CD14-positive monocyte (primary cell): ENCODE measurements around the gene CCDC102B. TPM values are rescaled to one million over a fixed set of nuclear protein-coding genes. Genes with fewer than 3 reads are reported as not detected.

Experiments used
- DNase-seq, 3 donors: peaks; one replicate each; pipeline ENCODE4 v3.0.0-alpha.2; 2011 to 2022
- H2AFZ ChIP-seq: 2 replicates; pipeline ENCODE4 v1.6.0; 2012; ENCODE audit warnings: mild to moderate bottlenecking, low read depth, low read length, inconsistent platforms; ENCODE audit not compliant: insufficient read depth, poor library complexity, severe bottlenecking
- H3K27ac ChIP-seq, 2 donors: 1 replicate in 1 of 2; 2 replicates in 1 of 2; pipeline ENCODE4 v1.5.1; 2012 to 2013; ENCODE audit warnings: low read length in 2 of 2, control low read depth in 1 of 2, inconsistent platforms in 1 of 2, low read depth in 1 of 2, mild to moderate bottlenecking in 1 of 2
- H3K27me3 ChIP-seq, 2 donors: one replicate each; pipeline versions ENCODE4 v1.6.0 to v1.6.1; 2011 to 2013; ENCODE audit warnings: low read length in 2 of 2; ENCODE audit not compliant: control insufficient read depth in 2 of 2, insufficient read depth in 2 of 2
- H3K36me3 ChIP-seq, 2 donors: replicated peaks in 1 of 2; 1 replicate in 1 of 2; 2 replicates in 1 of 2; pipeline versions ENCODE4 v1.5.1 to v1.6.1; 2012 to 2013; ENCODE audit warnings: low read length in 2 of 2, control low read depth in 1 of 2, inconsistent platforms in 1 of 2, mild to moderate bottlenecking in 1 of 2; ENCODE audit not compliant: insufficient read depth in 2 of 2, control insufficient read depth in 1 of 2
- H3K4me1 ChIP-seq, 2 donors: 1 replicate in 1 of 2; 2 replicates in 1 of 2; pipeline versions ENCODE4 v1.5.1 to v1.6.1; 2012 to 2013; ENCODE audit warnings: low read length in 2 of 2, control low read depth in 1 of 2, inconsistent platforms in 1 of 2, mild to moderate bottlenecking in 1 of 2, moderate library complexity in 1 of 2; ENCODE audit not compliant: insufficient read depth in 2 of 2, control insufficient read depth in 1 of 2
- H3K4me2 ChIP-seq: replicated peaks from 2 replicates; pipeline ENCODE3; 2012; ENCODE audit warnings: low read length, moderate library complexity, mild to moderate bottlenecking; ENCODE audit not compliant: poor library complexity, severe bottlenecking; ENCODE audit errors: extremely low read depth
- H3K4me3 ChIP-seq, 3 experiments: fragments of 200-600 bp in 1 of 3; sonication (generic) in 1 of 3; replicated peaks in 1 of 3; 1 replicate in 2 of 3; 2 replicates in 1 of 3; pipeline ENCODE4 v1.5.1; 2011 to 2013; ENCODE audit warnings: low read length in 3 of 3, mild to moderate bottlenecking in 3 of 3, control low read depth in 2 of 3, low read depth in 2 of 3, inconsistent platforms in 1 of 3, moderate library complexity in 1 of 3
- H3K79me2 ChIP-seq: 2 replicates; pipeline ENCODE4 v1.6.0; 2012; ENCODE audit warnings: mild to moderate bottlenecking, control low read depth, inconsistent platforms, low read length, moderate library complexity; ENCODE audit not compliant: insufficient read depth
- H3K9ac ChIP-seq: 2 replicates; pipeline ENCODE4 v1.6.0; 2017; ENCODE audit warnings: low read length, mild to moderate bottlenecking; ENCODE audit not compliant: insufficient read depth, poor library complexity, severe bottlenecking
- H3K9me3 ChIP-seq, 2 donors: replicated peaks in 1 of 2; 1 replicate in 1 of 2; 2 replicates in 1 of 2; pipeline versions ENCODE4 v1.5.1 to v1.6.1; 2012 to 2013; ENCODE audit warnings: low read length in 2 of 2, control low read depth in 1 of 2; ENCODE audit not compliant: control insufficient read depth in 1 of 2, insufficient read depth in 1 of 2
- H4K20me1 ChIP-seq: 2 replicates; pipeline ENCODE4 v1.6.0; 2012; ENCODE audit warnings: mild to moderate bottlenecking, low read length, control low read depth, moderate library complexity; ENCODE audit not compliant: insufficient read depth
- H3K27ac Mint-ChIP-seq, 7 donors: one replicate each; pipeline ENCODE4 v1.8.0; 2020; ENCODE audit warnings: mild to moderate bottlenecking in 7 of 7, mixed read lengths in 7 of 7, moderate library complexity in 6 of 7, inconsistent platforms in 2 of 7
- H3K27me3 Mint-ChIP-seq, 3 donors: one replicate each; pipeline ENCODE4 v1.8.0; 2021 to 2022; ENCODE audit warnings: low read depth in 3 of 3, mild to moderate bottlenecking in 3 of 3, mixed read lengths in 3 of 3, moderate library complexity in 3 of 3, inconsistent platforms in 1 of 3
- H3K36me3 Mint-ChIP-seq, 2 donors: one replicate each; pipeline ENCODE4 v1.8.0; 2020; ENCODE audit warnings: mixed read lengths in 2 of 2, inconsistent platforms in 1 of 2, mild to moderate bottlenecking in 1 of 2
- H3K4me1 Mint-ChIP-seq: one replicate; pipeline ENCODE4 v1.8.0; 2020; ENCODE audit warnings: mild to moderate bottlenecking, mixed read lengths
- H3K4me3 Mint-ChIP-seq, 2 donors: one replicate each; pipeline ENCODE4 v1.8.0; 2020; ENCODE audit warnings: mild to moderate bottlenecking in 2 of 2, mixed read lengths in 2 of 2, moderate library complexity in 1 of 2
- H3K9me3 Mint-ChIP-seq, 7 donors: one replicate each; pipeline ENCODE4 v1.8.0; 2020 to 2022; ENCODE audit warnings: mixed read lengths in 7 of 7, mild to moderate bottlenecking in 6 of 7, moderate library complexity in 6 of 7, inconsistent platforms in 2 of 7
- WGBS: methylation state at CpG from one replicate; pipeline ENCODE4 v1.1.5; 2013; ENCODE audit warnings: missing lambda C conversion rate; ENCODE audit not compliant: insufficient coverage; 5-methylcytosine and 5-hydroxymethylcytosine counted together
- intact Hi-C, 2 donors: fragments of 100-400 bp; cut with micrococcal nuclease; formaldehyde crosslinking; loops; one replicate each; pipeline versions ENCODE4 v1.15.0 to v1.15.1; 2023
- polyA plus RNA-seq, 3 donors: library from polyadenylated mRNA; depleted of rRNA in 1 of 3; unstranded in 2 of 3; stranded (reverse) in 1 of 3; fragments of 300-500 nt in 2 of 3; fragments of >200 nt in 1 of 3; fragmentation: Illumina TruSeq in 2 of 3; gene quantifications; 1 replicate in 2 of 3; 2 replicates in 1 of 3; pipeline ENCODE4 v1.2.3, GENCODE V29; 2012 to 2021
- TF ChIP-seq, protein P1 (sequence below): fragments of 200-600 bp; IDR thresholded peaks from one replicate; pipeline ENCODE4 v1.8.0; 2022; ENCODE audit warnings: antibody characterized with exemption, mild to moderate bottlenecking

Gene CCDC102B
- polyA plus RNA-seq, 3 donors, result 0.34 to 1.4 TPM; not detected in 1

DNA sequence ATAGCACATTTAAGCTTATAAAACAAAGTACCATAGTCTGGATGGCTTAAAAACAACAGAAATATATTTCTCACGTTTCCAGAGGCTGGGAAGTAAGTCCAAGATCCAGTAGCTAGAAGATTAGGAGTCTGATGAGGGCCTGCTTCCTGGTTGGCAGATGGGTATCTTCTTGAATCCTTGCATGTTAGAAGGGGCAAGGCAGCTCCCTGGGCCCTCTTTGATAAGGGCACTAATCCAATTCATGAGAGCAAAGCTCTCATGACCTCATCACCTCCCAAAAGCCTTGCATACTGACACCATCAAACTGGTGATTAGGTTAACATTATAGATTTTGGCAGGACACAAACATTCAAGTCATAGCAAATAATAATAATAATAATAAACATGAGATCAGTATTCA, 146.4 kb downstream of the CCDC102B start:
- Histone ChIP-seq H3K4me1 (no peaks in the 10 kb centered on the region), H3K79me2 (no peaks in the 10 kb centered on the region), H3K36me3 (no peaks in the 10 kb centered on the region), H3K27me3 (no peaks in the 10 kb centered on the region), H3K4me2 (no peak overlapping the region), H2AFZ (no peak overlapping the region), H4K20me1 (no peaks in the 10 kb centered on the region), H3K9ac (no peak overlapping the region), H3K4me3 (no peak overlapping the region), H3K27ac (no peak overlapping the region), H3K9me3 (no peaks in the 10 kb centered on the region)
- H3K4me3 Mint-ChIP-seq, result no peak overlapping the region
- TF ChIP-seq, protein P1, sequence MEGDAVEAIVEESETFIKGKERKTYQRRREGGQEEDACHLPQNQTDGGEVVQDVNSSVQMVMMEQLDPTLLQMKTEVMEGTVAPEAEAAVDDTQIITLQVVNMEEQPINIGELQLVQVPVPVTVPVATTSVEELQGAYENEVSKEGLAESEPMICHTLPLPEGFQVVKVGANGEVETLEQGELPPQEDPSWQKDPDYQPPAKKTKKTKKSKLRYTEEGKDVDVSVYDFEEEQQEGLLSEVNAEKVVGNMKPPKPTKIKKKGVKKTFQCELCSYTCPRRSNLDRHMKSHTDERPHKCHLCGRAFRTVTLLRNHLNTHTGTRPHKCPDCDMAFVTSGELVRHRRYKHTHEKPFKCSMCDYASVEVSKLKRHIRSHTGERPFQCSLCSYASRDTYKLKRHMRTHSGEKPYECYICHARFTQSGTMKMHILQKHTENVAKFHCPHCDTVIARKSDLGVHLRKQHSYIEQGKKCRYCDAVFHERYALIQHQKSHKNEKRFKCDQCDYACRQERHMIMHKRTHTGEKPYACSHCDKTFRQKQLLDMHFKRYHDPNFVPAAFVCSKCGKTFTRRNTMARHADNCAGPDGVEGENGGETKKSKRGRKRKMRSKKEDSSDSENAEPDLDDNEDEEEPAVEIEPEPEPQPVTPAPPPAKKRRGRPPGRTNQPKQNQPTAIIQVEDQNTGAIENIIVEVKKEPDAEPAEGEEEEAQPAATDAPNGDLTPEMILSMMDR, result no peak
- no peaks in the 10 kb centered on the region for H3K27me3 Mint-ChIP-seq
- no peak for DNase-seq
- H3K9me3 Mint-ChIP-seq, result peaks cover 0 to 3% (median 0%) of the 10 kb centered on the region in 7 donors
- H3K27ac Mint-ChIP-seq, result no peak overlapping the region
- intact Hi-C loops, result no loop called here
- H3K36me3 Mint-ChIP-seq, result no peaks in the 10 kb centered on the region
- no peaks in the 10 kb centered on the region for H3K4me1 Mint-ChIP-seq
- no CpG with 5 or more reads among the region's 1 CpG for WGBS

DNA sequence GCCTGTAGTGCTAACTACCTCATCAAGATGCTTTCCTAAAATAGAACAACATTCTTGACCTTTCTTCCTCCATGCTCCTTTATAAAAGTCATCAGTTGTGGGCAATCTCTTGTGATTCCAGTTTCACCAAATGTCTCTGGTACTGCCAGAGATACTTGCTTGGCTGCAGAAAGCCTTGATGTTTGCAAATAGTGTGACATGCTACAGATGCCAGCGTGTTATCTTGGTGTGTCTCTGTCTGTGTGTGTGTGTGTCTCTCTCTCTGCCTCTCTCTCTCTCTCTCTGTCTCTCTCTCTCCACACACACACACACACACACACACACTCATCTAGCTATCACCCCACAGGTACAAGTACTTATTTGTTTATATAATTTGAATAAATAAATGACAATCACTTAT, 146.9 kb downstream of the CCDC102B start:
- Histone ChIP-seq H3K4me2 (no peak overlapping the region), H3K4me1 (no peaks in the 10 kb centered on the region), H3K9me3 (no peaks in the 10 kb centered on the region), H3K27ac (no peak overlapping the region), H4K20me1 (no peaks in the 10 kb centered on the region), H3K27me3 (no peaks in the 10 kb centered on the region), H3K79me2 (no peaks in the 10 kb centered on the region), H3K4me3 (no peak overlapping the region), H2AFZ (no peak overlapping the region), H3K36me3 (no peaks in the 10 kb centered on the region), H3K9ac (no peak overlapping the region)
- Mint-ChIP-seq H3K9me3 (peaks cover 0 to 3% (median 0%) of the 10 kb centered on the region in 7 donors), H3K4me1 (no peaks in the 10 kb centered on the region), H3K27ac (no peak overlapping the region), H3K27me3 (no peaks in the 10 kb centered on the region), H3K4me3 (no peak overlapping the region), H3K36me3 (no peaks in the 10 kb centered on the region)
- TF ChIP-seq, protein P1, result no peak
- WGBS, result no CpG with 5 or more reads among the region's 1 CpG
- intact Hi-C loops, result no loop called here
- DNase-seq, result no peak
